ENCODE measurements around the gene SEC14L3.
"Not testable (repeated sequence)": the region's sequence is repeated elsewhere in the genome, so short reads cannot be mapped to it uniquely, and the experiment has no call there.

The SEC14L3 gene

DNA sequence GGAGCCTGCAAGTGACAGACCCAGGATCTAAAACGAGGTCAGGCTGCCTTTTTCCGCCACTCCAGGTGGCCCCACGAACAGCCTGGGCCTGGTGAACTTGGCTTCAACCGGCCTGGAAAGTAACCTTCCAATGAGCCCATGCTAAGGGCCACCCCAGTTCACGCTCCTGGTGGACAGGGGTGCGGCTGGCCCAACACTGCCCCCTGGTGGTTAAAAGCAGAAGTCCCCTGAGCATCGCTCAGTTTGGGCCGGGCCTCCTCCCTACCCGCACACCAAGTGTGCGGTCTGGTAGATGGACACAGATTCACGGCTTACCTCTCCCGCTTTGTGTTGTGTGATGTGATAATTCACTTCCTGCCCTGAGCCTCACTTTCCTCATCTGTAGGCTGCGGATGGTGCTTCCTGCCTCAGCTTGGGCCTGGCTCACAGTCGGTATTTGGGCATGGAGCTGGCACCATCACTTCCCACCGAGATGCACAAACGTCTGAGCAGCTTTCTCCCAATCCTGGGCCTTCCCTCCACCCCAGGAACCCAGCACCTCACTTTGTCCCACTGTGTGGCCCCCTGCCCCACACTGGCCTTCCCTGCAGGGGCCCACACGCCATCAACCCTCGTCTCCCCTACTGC, 13.7 kb upstream of the SEC14L3 start:
- peak; percentile 37 for DNase-seq

DNA sequence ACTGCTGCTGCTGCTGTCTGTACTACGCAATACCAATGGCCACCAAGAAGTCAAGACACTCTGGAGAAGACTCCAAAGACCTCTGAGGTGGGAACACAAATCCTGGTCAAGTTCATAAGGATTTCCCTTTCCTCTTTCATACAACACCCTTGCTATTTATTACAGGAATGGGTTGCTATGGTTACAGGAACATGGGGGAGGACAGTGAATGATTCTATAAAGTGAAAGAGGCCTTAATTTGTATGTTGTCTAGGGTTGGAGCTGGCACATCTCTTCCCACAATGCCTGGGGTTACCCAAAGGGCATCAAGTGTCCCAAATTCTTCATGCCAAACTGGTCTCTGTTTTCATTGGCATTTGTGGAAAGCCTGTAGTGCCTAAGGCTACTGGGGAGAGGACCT, 11.4 kb upstream of the SEC14L3 start:
- DNase-seq, result no peak

DNA sequence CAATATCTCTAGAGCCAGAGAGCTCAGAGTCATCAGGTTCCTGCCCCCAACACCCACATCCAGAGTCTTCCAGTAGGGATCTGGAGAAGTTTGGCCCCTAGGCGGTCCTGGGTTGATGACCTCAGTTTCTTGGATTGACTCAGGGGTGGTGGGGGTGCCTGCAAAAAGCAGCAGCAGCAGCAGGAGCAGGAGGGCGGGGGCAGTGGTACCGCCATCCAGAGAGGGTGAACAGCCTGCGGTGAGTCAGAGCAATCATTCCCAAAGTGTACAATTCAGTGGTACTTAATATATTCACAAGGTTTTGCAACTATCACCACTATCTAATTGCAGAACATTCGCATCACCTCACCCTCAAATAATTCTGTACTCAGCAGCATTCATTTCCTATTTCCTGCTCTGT, 9.9 kb upstream of the SEC14L3 start:
- no peak for DNase-seq

DNA sequence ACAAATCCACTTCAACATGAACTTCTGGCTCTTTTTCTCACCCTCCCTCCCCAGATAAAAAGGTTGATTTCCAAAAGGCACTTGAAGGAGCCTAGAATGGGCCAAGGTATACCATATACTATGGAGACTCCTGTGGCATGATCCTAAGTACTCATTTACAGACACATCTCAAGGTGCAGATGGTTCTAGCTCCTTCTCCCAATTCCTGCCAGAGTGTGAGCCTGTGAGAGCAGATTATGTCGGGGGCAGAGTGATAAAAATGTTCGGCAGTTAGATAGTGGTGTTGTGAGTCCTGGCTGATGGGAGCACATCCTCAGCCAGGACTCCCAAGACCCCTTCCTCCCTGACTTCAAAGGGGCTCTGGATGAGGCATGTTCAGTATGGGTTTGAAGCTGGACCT, 8.2 kb upstream of the SEC14L3 start:
- DNase-seq, result no peak

DNA sequence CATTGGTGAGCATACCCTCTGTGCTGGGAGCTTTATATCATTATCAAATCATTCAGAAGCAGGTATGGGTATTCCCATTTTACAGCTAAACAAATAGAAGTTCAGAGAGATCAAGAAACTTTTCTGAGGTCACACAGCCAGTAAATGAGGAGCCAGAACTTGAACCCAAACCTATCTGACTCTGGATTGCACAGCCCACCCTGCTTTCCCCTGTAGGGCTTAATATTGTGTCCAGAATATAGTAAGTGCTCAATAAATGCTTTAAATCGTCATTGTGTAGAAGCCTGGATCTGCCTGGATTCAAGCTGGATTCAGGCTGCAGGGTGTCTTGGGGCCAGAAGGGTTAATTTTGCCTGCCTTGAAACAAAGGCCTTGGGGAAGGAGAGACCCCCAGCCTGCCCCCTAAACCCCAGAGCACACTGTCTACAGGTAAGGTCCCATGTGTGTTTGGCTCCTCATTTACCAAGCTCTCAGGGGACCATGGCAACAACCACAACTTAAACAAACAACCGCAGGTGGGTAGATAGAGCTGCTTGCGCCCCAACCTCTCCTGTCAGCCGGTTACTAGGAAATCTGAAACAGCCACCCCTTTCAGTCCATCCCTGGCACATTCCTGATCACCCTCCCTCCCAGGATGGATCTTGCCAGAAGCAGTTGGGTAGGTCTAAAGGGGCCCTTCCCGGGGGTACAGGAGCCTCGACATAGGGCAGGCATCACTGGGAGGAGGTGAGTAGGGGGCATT, 3.0 kb upstream of the SEC14L3 start:
- DNase-seq, result no peak

DNA sequence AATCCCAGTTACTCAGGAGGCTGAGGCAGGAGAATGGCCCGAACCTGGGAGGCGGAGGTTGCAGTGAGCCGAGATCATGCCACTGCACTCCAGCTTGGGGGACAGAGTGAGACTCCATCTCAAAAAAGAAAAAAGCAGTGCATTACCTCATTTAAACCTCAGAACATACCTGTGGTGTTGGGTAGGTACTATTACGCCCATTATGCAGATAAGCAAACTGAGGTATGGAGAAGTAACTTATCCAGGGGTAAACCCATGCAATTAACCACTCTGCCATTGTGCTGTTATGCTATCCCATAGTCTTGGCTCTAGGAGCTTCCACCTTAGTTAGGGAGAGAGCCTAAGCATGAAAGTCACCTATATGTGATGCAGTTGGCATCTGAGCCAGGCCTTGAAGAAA, 2.3 kb upstream of the SEC14L3 start:
- DNase-seq, result no peak

DNA sequence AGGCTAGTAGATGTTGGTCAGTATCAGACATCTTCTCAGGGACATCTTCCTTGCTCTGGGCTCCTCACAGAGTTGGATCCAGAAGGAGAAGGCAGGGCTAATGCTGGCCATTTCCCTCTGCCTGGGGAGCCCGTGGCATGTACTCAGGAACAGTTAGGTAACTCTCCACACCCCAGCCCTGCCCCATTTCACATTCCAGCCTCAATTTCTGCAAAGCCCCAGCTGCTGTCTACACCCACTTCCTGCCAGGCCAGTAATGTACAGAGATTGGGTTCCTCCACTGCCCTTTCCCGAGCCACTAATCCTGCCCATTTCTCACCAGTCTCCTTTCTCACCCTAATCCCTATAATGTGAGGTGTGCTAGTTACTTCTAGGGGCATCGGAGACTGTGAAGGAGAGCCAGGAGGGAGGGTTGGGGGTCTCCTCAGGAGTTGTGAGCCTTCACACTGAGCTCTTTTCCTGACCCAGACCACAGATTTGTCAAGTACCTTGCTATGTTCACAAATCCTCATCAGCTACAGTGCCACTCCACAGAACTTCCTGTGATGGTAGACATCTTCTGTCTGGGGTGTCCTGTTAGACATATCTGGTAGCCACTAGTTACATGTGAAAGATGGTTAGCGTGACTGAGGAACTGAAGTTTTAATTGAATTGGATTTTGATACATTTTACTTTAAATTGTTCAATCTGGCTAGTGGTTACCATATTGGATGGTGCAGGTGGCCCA, 1.3 kb upstream of the SEC14L3 start:
- no peak for DNase-seq

DNA sequence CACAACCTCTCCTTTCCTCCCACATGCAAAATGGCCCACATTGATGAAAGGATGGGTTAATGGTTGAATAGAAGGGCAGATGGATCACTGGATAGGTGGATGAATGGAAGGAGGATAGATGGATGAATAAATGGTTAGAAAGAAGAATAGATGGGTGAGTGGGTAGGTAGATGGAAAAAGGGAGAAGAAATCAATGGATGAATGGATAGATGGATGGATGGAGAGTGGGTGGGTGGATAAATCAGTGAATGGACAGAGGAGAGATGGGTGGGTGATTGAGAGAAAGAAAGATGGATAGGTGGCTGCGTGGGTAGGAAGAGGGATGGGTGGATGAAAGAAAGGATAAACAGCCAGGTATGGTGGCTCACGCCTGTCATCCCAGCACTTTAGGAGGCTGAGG, 1.2 kb downstream of the SEC14L3 start:
- DNase-seq, result no peak

DNA sequence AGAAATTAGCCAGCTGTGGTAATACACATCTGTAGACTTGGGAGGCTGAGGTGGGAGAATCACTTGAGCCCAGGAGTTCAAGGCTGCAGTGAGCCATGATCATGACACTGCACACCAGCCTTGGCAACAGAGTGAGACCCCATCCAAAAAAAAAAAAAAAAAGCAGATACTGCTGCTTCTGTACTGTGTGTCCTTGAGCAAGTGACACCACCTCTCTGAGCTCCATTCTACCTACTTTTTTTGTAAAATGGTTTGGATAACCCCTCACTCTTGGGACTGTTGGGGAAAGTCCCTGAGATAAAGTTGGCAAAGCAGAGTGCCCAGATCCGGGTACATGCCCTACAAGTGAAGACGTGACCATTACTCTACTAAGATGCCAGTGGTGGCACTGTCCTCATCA, 2.7 kb downstream of the SEC14L3 start:
- no peak for DNase-seq

DNA sequence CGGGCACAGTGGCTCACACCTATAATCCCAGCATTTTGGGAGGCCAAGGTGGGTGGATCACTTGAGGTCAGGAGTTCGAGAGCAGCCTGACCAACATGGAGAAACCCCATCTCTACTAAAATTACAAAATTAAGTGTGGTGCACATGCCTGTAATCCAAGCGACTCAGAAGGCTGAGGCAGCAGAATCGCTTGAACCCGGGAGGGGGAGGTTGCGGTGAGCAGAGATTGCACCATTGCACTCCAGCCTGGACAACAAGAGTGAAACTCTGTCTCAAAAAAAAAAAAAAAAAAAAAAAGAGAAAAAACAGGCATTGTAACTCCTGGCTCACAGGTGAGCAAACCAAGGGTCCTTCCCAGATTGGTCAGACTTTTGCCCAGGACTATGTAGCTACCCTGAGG, 11.3 kb downstream of the SEC14L3 start:
- not testable (repeated sequence) for DNase-seq

DNA sequence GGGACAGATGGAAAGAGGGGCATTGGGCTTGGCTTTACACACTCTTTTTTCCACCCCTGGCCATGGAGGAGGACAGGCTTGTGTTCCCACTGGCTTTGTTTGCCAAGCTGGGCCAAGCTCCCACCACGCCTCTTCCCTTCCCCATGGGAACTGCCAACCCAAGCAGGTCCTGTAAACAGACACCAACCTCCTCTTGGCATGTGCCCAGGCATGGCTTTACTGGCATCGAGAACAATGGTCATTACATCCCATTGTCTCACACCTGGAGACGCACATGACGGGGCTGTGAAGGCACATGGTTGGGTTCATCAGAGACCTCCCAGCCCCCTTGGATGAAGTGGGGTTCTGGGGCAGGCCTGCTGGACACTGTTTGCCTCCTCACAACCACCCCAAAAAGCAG, 11.7 kb downstream of the SEC14L3 start:
- no peak for DNase-seq

DNA sequence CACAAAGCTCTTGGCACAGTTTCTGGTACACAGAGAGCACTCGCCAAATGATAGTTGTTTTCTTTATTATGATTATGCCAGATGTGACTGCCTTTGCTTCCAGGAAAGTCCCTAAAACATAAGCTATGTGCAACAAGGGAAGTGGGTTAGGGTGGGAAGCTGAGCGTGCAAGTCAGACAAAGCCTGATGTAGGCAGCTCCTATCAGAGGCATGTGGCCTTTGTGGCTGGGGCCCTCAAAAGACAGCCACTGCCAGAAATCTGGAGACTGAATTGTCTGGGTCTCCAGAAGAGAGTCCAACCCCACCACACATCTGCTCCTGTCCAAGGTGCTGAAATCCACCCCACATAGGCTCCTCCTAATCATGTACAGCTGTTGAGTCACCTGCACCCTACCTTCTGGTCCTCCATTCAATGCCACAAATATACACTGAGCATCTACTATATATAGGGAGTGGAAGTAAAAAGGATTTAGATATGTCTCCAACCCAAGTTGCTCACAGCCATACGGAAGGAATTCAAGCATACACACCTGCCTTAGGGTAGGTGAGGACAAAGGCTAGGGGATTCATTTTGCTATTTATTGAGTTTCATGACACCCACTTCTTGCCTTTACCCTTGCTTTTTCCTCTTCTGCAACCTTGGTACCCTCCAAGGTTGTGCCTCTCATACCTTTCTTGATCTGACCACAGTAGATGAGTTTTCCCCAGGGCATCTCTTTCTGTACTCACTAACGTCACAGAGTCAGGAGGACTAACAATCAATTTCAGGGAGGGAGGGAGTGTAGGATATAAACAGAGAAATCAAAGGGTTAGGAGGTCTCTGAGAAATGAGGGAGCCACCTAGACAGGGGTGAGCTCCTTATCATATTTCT, 12.4 kb downstream of the SEC14L3 start:
- DNase-seq, result no peak

DNA sequence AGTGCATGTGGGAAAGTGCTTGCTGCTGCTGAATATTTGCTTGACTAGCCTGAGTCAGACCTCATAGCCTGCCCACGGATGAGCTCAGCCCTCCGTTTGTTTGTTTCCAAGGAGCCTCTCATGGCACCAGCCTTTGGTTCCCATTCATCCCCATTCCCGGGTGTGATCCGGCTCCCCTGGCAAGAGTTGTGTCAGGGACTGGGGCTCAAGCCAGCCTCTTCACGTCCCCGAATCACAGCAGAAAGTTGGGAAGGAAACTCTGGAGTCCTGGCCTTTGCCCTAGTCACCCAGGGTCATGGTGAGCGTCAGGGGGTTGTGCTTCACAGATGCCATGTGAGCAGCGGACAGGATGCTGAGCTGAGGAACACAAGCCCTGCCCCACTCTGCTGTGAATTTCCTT, 13.8 kb downstream of the SEC14L3 start:
- no peak for DNase-seq

DNA sequence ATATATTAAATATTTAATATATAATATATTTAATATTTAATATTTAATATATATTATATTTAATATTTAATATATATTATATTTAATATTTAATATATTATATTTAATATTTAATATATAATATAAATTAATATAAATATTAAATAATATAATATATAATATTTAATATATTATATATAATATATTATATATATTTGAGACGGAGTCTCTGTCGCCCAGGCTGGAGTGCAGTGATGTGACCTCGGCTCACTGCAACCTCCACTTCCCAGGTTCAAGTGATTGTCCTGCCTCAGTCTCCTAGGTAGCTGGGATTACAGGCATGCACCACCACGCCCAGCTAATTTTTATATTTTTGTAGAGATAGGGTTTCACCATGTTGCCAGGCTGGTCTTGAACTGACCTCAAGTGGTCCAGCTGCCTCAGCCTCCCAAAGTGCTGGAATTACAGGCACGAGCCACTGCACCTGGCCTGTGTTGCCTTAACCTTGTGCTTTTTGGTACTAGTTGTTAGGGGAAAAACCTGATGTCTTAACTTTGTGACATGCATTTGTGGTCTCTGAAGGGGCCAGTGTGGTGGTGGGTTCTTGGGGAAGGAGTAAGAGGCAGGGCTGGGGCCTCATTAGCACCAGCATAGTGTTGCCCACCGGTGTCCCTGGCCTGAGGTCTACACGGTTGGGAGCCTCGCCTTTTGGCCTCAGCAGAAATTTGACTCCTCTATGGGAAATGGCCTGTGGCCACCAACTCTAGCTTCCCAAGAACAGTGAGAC, 16.6 kb downstream of the SEC14L3 start:
- no peak for DNase-seq

DNA sequence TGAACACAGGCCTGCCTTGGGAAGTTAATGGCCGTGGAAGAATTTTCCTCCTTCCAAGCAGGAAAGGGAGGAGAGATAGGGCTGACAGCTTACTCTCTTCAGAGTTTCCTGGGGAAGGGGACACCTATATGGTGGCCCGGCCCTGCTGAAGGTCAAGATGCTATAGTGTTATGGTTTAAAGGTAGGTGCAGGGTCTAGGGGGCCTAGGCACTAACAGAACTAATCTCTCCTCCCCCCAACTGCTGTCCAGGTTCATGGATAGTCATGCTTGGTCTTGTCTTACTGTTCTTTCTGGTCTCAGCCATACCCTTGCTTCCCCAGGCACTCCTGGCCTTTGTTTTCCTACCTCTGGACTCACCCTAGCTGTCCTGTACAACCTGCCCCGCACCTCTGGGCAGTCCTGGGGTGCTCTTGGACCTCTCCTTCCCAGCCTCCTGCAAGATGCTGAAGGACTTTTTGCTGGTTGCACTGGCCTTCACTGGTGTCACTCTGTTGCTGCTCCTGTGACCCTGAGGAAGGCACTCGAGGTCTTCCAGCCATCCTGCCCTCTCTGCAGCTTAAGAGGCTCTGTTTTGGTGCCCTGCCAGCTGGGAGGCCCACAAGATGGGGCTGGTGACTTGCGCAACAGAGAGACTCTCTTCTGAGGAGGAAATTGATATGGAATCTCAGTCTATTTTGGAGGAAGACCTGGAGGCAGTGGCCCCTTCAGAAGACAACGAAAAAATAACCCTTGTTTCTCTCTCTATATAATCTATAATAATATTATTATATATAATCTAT, 17.9 kb downstream of the SEC14L3 start:
- peak; percentile 75 for DNase-seq

DNA sequence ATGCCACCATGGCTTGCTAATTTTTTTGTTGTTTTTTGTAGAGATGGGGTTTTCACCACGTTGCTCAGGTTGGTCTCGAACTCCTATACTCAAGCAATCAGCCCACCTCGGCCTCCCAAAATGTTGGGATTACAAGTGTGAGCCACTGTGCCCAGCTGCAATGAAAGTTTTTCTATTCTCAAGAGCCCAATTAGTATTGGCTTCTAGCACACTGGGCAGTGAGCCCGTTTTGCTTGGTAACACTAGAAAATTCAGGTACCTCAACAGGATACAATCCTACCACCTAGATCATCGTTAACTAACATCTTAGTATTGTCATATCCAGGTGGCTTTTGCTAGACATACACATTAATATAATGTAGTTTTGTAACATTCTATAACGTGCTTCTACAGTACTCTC, 19.0 kb downstream of the SEC14L3 start:
- DNase-seq, result no peak

DNA sequence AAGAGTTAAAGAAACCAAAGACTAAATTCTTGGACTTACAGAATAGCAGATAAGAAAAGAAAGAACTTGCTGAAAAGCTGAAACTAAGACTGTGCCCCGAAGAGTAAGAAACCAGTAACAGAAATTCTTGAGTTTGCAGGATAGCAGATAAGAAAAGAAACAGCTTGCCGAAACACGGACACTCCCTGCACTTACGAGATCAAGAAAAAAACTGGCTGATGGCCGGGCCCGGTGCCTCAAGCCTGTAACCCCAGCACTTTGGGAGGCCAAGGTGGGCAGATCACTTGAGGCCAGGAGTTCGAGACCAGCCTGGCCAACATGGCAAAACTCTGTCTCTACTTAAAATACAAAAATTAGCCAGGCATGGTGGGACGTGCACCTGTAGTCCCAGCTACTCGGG, 20.3 kb downstream of the SEC14L3 start:
- not testable (repeated sequence) for DNase-seq

DNA sequence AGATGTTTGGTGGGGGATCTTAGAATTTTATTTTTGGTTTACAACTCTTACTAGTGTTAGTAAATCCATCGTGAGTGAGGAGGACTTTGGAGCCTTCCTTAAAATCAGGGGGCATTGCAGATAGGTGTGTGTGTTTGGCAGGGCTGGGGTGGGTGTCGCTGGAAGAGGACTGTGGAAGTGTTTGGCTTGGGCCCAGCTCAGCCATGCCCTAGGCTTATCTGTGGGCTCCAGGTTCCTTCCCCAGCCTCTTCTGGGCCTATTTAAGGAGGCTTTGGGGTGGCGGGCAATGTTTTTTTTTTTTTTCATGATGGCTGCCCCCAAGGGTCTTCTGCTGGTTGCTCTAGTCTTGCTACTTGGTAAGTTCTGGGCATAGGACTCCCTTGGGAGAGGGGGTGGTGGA, 24.2 kb downstream of the SEC14L3 start:
- DNase-seq, result no peak

DNA sequence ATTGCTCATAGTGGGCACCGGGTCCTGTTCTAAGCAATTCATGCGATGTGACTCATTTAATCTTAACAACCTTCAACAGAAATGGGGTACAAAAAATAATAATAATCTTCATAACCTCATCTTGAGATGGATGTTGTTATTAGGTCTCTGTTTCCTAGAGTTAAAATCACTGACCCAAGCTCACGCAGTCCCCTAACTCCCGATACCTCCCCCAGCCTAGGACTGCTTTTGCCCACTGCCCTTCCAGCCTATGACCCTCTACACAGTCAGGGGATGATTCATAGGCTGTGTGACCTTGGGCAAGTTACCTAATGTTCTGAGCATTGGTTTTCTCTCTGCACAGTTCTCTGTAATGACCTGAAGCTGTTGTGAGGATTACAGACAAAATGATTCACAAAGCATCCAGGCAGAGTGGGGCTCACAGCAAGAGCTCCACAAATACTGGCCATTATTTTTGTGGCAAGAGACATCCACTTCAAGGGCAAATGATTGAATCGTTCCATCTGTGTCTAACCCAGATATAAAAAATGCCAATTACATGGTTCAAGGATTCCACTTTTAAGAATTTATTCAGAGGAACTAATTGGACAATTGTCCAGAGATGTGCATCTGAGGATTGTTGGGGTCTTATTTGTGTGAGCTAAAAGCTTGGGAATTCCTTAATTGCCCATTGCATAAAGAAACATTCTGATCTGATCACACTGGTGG, 26.2 kb downstream of the SEC14L3 start:
- no peak for DNase-seq

DNA sequence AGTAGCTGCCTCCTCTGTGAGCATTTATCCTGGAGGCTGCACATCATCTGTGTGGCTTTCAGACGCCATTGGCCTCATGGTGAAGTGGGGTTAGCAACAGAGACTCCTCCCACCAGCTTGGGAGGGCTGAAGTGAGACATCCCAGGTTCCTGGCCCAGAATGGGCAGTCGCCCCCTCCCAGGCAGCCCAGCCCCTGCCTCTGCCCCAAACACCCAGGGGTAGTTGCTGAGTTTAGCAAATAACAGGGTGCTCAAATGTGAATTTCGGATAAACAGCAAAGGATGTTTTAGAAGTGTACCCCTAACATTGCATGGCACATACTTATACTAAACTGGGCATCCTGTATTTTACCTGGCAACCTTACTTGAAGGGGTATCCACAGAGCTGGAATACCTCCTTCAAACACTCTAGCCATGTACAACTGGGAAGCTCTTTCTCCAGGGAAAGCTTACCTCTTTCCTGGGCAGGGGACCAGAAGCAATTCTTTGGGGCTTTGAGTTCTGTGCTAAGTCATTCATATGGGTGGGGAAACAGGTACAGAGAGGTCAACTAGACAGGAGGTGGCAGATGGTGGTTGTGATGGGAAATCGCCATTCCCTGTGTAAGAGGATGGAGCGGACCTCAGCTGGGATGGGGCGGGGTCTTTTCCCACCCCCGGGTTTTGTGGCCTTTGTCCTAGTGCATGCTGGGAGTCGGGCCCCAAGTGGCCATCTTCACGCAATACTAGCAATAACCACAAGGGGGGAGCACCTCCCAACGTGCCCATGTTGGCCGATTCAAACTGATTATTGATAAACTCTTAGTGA, 27.0 kb downstream of the SEC14L3 start:
- peak; percentile 37 for DNase-seq
